Measurements from ENCODE around the gene ACBD6.

ACBD6 gene

GRCh38 chr1:180431683-180432082 is 70.7 kb downstream of the ACBD6 start:
- peaks cover 15% of the 10 kb centered on the region for H3K36me3 ChIP-seq (ENCODE audit: low read depth)
- no peaks in the 10 kb centered on the region for H3K27me3 ChIP-seq (ENCODE audit: insufficient read depth, poor library complexity, severe bottlenecking)
- H3K4me1 ChIP-seq (ENCODE audit: insufficient read depth, poor library complexity, severe bottlenecking): no peaks in the 10 kb centered on the region
- no peak for TF ChIP-seq CTCF (IDR thresholded peaks at IDR 0.05; ENCODE audit: poor library complexity, severe bottlenecking)
- ATAC-seq (ENCODE audit: low read depth): no peak
- no peak overlapping the region for H3K27ac ChIP-seq (ENCODE audit: poor library complexity, severe bottlenecking)
- no peak for DNase-seq (ENCODE audit: low spot score)
- H3K4me3 ChIP-seq (ENCODE audit: severe bottlenecking): no peak overlapping the region
- no peaks in the 10 kb centered on the region for H3K9me3 ChIP-seq (ENCODE audit: severe bottlenecking)

GRCh38 chr1:180428782-180429695 is 73.3 kb downstream of the ACBD6 start:
- Histone ChIP-seq H3K4me1 (ENCODE audit: insufficient read depth, poor library complexity, severe bottlenecking) (no peaks in the 10 kb centered on the region), H3K27ac (ENCODE audit: poor library complexity, severe bottlenecking) (no peak overlapping the region), H3K9me3 (ENCODE audit: severe bottlenecking) (no peaks in the 10 kb centered on the region), H3K36me3 (ENCODE audit: low read depth) (peaks cover 12% of the 10 kb centered on the region), H3K27me3 (ENCODE audit: insufficient read depth, poor library complexity, severe bottlenecking) (no peaks in the 10 kb centered on the region), H3K4me3 (ENCODE audit: severe bottlenecking) (no peak overlapping the region)
- TF ChIP-seq CTCF (IDR thresholded peaks at IDR 0.05; ENCODE audit: poor library complexity, severe bottlenecking): no peak
- DNase-seq (ENCODE audit: low spot score) (no peak), ATAC-seq (ENCODE audit: low read depth) (no peak)

GRCh38 chr1:180425952-180426351 is 76.4 kb downstream of the ACBD6 start:
- TF ChIP-seq CTCF (IDR thresholded peaks at IDR 0.05; ENCODE audit: poor library complexity, severe bottlenecking): no peak
- no peak for ATAC-seq (ENCODE audit: low read depth)
- no peak overlapping the region for H3K4me3 ChIP-seq (ENCODE audit: severe bottlenecking)

GRCh38 chr1:180424848-180425457 is 77.4 kb downstream of the ACBD6 start:
- H3K4me3 ChIP-seq (ENCODE audit: severe bottlenecking): no peak overlapping the region
- no peak overlapping the region for H3K27ac ChIP-seq (ENCODE audit: poor library complexity, severe bottlenecking)
- no peaks in the 10 kb centered on the region for H3K4me1 ChIP-seq (ENCODE audit: insufficient read depth, poor library complexity, severe bottlenecking)
- no peaks in the 10 kb centered on the region for H3K9me3 ChIP-seq (ENCODE audit: severe bottlenecking)
- H3K27me3 ChIP-seq (ENCODE audit: insufficient read depth, poor library complexity, severe bottlenecking): no peaks in the 10 kb centered on the region
- no peak for TF ChIP-seq CTCF (IDR thresholded peaks at IDR 0.05; ENCODE audit: poor library complexity, severe bottlenecking)
- peaks cover 9% of the 10 kb centered on the region for H3K36me3 ChIP-seq (ENCODE audit: low read depth)
- ATAC-seq (ENCODE audit: low read depth) (no peak), DNase-seq (ENCODE audit: low spot score) (no peak)

More at GRCh38 chr1:180425952-180426351, 76.4 kb downstream of the ACBD6 start:
- Histone ChIP-seq H3K27me3 (ENCODE audit: insufficient read depth, poor library complexity, severe bottlenecking) (no peaks in the 10 kb centered on the region), H3K27ac (ENCODE audit: poor library complexity, severe bottlenecking) (no peak overlapping the region), H3K9me3 (ENCODE audit: severe bottlenecking) (no peaks in the 10 kb centered on the region), H3K36me3 (ENCODE audit: low read depth) (peaks cover 12% of the 10 kb centered on the region), H3K4me1 (ENCODE audit: insufficient read depth, poor library complexity, severe bottlenecking) (no peaks in the 10 kb centered on the region)
- no peak for DNase-seq (ENCODE audit: low spot score)

Data from RWPE2 (cell line).